Brain microvascular endothelial cell (primary cell): ENCODE results near the gene SOWAHA.
A peak's percentile ranks its signal among the peaks of the same experiment; 100 is the strongest.

Source experiments
- DNase-seq: peaks from one replicate; pipeline ENCODE4 v3.0.0-alpha.2; 2020
- H3K27ac ChIP-seq: fragments of 250-450 bp; sonication (Bioruptor Pico); 2 replicates; pipeline ENCODE4 v1.5.1; 2020; ENCODE audit warnings: mild to moderate bottlenecking, moderate library complexity
- H3K27me3 ChIP-seq: fragments of 250-450 bp; sonication (Bioruptor Pico); replicated peaks from 2 replicates; pipeline ENCODE4 v1.5.1; 2020; ENCODE audit warnings: mild to moderate bottlenecking
- H3K36me3 ChIP-seq: fragments of 250-450 bp; sonication (Bioruptor Pico); replicated peaks from 2 replicates; pipeline ENCODE4 v1.5.1; 2020; ENCODE audit warnings: mild to moderate bottlenecking
- H3K4me3 ChIP-seq: 2 replicates; pipeline ENCODE4 v1.5.1; 2011; ENCODE audit warnings: low read depth, mild to moderate bottlenecking, control low read depth, low read length, moderate library complexity
- in situ Hi-C: cut with HindIII; loops from 2 replicates; pipeline ENCODE4 v1.10.0; 2017; ENCODE audit warnings: low sequenced_read_pairs, low pct_ligation_motif_present
- TF ChIP-seq, protein P1 (sequence below): IDR thresholded peaks from 2 replicates; pipeline ENCODE4 v1.5.1; 2011; ENCODE audit warnings: low read depth, mild to moderate bottlenecking, moderate library complexity, low read length, control low read depth, inconsistent platforms; ENCODE audit errors: missing control alignments

SOWAHA gene

GRCh38 chr5:132785864-132786263 is 27.2 kb upstream of the SOWAHA start:
- in situ Hi-C loops, result no loop called here
- no peak overlapping the region for H3K4me3 ChIP-seq
- TF ChIP-seq, protein P1, sequence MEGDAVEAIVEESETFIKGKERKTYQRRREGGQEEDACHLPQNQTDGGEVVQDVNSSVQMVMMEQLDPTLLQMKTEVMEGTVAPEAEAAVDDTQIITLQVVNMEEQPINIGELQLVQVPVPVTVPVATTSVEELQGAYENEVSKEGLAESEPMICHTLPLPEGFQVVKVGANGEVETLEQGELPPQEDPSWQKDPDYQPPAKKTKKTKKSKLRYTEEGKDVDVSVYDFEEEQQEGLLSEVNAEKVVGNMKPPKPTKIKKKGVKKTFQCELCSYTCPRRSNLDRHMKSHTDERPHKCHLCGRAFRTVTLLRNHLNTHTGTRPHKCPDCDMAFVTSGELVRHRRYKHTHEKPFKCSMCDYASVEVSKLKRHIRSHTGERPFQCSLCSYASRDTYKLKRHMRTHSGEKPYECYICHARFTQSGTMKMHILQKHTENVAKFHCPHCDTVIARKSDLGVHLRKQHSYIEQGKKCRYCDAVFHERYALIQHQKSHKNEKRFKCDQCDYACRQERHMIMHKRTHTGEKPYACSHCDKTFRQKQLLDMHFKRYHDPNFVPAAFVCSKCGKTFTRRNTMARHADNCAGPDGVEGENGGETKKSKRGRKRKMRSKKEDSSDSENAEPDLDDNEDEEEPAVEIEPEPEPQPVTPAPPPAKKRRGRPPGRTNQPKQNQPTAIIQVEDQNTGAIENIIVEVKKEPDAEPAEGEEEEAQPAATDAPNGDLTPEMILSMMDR, result no peak
- H3K27ac ChIP-seq, result no peak overlapping the region
- DNase-seq, result no peak
- H3K27me3 ChIP-seq, result no peaks in the 10 kb centered on the region
- no peaks in the 10 kb centered on the region for H3K36me3 ChIP-seq

- TF ChIP-seq, protein P1, result no peak
- in situ Hi-C loops, result no loop called here
- no peaks in the 10 kb centered on the region for H3K36me3 ChIP-seq
- H3K27ac ChIP-seq, result no peak overlapping the region
- H3K27me3 ChIP-seq, result no peaks in the 10 kb centered on the region
- DNase-seq, result peak; percentile 25
- no peak overlapping the region for H3K4me3 ChIP-seq
Observed at GRCh38 chr5:132787076-132787475, 26.0 kb upstream of the SOWAHA start.

DNA sequence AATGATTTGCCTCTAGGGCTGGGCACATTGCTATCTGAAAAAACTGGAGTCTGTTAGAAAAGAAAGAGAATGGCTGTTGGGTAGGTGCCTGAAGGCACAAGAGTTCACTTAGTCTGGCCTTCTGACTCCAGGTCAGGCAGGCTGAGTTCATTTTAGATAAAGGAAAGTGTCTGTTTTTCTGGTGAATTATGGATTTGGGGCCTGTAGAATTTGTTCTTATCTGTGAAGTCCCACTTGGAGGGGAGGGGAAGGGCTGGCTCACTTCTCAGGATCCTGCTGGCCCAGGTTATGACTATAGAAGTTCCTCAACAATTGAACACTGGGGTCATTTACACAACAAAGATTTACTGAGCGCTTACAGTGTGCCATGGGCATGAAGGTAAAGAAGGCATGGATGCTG is 24.6 kb upstream of the SOWAHA start:
- H3K27ac ChIP-seq, result no peak overlapping the region
- TF ChIP-seq, protein P1, result no peak
- H3K4me3 ChIP-seq, result no peak overlapping the region
- H3K36me3 ChIP-seq, result no peaks in the 10 kb centered on the region
- H3K27me3 ChIP-seq, result no peaks in the 10 kb centered on the region
- DNase-seq, result no peak
- in situ Hi-C loops, result no loop called here

GRCh38 chr5:132788990-132789886 is 23.9 kb upstream of the SOWAHA start:
- TF ChIP-seq, protein P1, result no peak
- H3K27ac ChIP-seq, result no peak overlapping the region
- no peaks in the 10 kb centered on the region for H3K27me3 ChIP-seq
- no peak for DNase-seq
- in situ Hi-C loops, result no loop called here
- H3K4me3 ChIP-seq, result no peak overlapping the region
- H3K36me3 ChIP-seq, result no peaks in the 10 kb centered on the region

GRCh38 chr5:132790201-132790865 is 22.8 kb upstream of the SOWAHA start:
- in situ Hi-C loops, result no loop called here
- no peaks in the 10 kb centered on the region for H3K27me3 ChIP-seq
- DNase-seq, result no peak
- no peak overlapping the region for H3K27ac ChIP-seq
- H3K4me3 ChIP-seq, result no peak overlapping the region
- H3K36me3 ChIP-seq, result no peaks in the 10 kb centered on the region
- TF ChIP-seq, protein P1, result no peak
